ENCODE measurements around the gene PHLPP1.

PHLPP1 gene

DNA sequence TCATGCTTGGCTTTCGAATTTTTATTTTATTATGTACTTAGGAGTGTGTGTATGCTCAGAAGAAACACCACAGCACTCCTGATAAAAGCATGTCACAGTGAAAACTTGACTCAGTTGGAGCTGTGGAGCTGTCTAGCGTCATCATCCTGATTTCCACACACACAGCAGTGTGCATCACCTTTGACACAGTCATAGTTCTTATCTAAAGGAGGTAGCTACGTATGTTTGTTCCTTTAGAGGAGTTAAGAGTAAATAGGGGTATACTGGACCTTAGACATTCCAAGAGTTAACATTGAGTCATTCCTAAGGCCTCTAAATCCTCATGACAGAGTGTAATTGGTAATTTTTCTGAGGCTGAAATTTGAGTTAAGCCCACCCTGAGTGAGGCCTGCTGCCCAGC, 96.9 kb downstream of the PHLPP1 start:
- no peak for DNase-seq

DNA sequence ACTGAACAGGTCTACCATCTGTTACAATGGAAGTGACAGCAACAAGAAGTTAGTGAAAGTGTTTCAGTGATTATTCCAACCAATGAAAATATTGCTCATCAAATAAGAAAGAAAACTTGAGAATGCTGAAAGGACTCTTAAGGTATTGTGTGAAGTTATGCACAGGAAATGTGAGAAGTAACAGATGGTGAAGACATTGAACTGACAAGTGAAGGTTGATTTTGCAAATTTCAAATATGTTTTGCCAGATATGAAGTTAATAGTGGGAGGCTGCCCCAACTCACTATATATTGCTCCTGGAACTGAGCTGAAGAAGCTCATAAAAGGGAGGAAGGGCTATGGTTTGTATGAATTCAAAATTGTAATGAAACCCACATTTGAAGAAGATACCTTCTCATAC, 97.5 kb downstream of the PHLPP1 start:
- DNase-seq = no peak

DNA sequence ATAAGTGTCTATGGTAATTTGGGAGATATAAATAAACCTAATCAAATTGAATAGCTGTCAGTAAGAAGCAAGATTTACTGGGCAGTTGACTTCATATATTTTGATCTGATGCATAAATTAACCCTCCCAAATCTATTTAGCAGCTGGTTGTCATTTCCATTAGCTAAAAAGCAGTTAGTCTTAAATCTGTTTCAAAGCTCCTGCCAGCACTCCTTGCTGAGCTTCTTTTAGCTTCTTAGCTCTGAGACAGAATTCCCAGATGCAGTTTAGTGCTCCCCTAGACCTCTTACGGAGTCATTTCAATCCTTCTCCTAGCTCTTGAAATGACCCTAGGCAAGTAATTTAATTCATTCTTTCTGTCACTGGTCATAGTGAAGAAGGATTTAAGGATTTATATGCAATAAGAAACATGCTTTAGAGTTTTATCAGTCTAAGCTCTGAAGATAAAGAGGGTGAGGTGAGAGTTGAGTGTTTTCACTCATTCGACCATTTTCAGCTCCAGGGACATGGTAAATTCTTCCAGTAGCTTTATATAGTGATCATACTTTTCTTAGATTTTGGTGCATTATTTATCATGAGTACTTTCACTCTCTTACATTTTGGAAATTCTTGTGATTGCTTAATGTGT, 98.9 kb downstream of the PHLPP1 start:
- DNase-seq = no peak

DNA sequence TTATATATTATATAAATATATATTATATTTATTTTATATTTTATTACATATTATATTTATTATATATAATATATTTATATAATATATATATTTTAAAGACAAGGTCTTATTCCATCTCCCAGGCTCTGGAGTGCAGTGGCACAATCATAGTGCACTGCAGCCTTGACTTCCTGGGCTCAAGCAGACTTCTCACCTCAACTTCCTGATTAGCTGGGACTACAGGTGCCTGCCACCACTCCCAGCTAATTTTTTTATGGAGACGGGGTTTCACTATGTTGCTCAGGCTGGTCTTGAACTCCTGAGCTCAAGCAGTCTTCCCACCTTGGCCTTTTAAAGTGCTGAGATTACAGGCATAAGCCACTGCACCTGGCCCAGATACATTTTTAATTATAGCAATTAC, 110.0 kb downstream of the PHLPP1 start:
- no peak for DNase-seq

DNA sequence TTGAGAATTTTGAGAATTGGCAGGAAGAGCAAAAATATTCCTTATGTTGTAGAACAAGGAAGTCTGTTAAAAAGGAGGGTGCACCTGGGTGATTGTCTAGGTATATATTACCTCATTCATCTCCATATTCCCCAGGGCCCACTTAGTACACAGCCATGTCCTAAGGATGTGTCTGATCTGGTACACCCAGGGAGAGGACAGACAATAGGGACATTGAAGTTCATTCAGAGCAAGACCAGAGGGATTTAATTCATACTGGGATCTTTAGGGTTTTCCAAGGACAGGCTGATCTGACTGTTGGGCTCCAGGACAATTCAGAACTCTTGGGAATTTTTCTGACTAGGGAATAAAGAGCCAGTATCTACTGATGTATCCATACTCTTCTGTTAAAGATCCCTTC, 112.1 kb downstream of the PHLPP1 start:
- DNase-seq = peak; percentile 36 to 43

DNA sequence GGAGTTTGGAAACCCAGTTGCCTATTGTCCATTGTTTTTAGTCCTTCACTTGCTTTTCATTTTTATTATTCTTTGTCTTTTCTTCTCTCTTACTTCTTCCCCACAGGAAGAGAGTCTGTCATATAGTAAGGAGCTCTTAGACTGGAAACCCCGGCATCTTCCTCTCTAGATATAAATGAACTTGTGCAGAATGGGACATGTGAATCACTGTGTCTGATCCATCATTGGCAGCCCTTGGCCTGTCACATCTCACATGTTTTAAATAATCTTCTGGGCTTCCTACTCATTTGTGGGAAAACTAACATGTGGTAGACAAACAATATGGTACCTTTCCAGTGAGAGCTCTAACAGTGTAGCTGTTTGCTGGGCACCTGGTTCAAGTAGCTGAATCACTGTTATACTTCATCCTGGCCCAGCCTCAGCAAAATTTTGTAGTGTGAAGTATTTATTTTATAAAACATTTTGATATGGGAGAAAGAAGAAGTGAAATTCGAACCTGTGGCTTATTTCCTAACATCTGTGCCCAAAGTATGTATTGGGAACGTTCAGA, 112.8 kb downstream of the PHLPP1 start:
- DNase-seq = no peak

DNA sequence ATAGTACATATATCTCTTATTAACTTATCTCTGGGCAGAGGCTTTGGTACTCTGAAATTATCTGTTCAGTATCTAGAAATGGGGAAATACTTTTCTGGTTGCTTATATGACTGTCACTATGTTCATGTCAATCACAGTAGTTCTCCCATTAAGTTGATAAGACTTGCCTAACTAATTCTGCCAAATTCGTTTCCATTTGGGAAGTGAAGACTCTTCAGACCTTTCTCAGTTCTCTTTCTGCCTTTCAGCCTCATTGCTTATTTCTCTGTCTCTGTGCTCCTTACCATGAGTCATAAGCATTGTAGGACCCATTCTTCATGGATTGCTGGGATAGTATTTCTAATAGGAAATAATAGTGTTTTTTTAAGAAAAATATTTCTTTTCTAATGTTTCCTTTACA, 113.5 kb downstream of the PHLPP1 start:
- DNase-seq = no peak

DNA sequence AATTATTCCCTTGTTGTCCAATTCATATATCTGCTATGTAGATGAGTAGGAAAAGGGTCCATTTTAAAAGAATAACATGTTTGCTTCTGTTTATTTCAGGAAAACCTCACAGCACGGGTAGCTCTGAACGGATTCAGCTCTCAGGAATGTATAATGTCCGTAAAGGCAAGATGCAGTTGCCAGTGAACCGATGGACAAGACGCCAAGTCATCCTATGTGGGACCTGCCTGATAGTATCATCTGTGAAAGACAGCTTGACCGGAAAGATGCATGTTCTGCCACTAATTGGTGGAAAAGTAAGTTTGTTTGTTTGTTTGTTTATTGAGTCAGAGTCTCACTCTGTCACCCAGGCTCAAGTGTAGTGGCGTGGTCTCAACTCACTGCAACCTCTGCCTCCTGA, 114.6 kb downstream of the PHLPP1 start:
- no peak for DNase-seq

DNA sequence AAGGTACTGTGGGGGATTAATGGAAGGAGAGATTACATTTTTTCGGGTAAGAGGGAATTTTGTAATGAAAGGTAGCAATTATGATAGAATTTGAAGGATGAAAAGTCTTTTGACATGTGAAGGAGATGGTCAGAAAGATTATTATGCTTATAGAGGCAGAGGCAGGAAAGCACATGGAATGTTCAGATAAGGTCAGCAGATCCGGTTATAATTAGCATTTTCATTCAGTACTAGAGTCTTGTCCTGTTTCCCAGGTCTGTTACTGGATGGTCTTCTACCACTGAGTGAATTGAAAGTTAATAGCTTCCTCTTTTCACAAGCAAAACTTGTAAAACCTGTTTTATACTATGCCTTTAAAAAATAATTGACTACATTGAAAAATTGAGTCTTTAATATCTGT, 116.9 kb downstream of the PHLPP1 start:
- no peak for DNase-seq

DNA sequence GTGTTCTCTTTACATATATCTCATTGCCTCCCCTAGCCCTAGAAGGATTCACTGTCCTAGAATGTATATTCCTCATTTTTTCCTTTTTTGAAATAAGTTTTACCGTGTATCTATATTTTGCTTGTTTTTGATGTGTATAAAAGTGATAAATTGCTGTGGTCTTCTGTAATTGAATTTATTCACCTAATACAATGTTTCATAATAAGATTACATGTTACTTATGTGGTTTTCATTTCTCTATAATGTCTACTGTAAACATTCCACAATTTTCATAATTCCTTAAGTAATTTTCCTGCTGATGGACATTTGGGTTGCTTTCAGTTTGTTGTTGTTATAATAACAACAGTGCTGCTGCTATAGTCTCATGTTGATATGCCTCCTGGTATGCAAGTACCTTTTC, 118.2 kb downstream of the PHLPP1 start:
- DNase-seq = no peak

DNA sequence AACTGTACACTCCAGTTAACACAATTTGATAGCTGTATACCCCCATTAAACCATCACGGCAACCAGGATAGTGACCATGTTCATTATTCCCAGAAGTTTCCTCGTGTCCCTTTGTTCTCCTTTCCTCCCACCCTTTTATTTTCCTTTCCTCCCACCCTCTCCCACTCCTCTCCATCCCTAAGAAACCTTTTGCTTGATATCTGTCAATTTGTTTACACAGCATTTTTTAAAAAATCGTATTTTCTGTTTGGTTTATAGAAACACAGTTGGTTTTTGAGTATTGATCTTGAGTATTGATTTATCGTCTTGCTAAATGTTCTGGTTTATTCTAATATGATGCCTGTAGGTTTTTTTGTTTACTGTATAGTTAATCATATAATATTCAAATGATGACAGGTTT, 119.4 kb downstream of the PHLPP1 start:
- no peak for DNase-seq

DNA sequence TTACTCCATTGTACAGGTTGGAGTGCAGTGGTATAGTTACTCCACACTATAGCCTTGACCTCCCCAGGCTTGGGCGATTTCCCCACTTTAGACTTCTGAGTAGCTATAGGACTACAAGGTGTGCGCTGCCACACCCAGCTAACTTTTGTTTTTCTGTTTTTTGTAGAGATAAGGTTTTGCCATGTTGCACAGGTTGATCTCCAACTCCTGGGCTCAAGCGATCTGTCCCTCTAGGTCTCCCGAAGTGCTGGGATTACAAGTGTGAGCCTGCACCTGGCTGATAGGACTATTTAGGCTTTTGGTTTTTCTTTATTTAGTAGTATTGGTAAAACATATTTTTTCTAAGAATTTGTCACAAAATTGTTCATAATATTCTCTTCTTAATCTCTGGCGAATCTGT, 121.7 kb downstream of the PHLPP1 start:
- no peak for DNase-seq

DNA sequence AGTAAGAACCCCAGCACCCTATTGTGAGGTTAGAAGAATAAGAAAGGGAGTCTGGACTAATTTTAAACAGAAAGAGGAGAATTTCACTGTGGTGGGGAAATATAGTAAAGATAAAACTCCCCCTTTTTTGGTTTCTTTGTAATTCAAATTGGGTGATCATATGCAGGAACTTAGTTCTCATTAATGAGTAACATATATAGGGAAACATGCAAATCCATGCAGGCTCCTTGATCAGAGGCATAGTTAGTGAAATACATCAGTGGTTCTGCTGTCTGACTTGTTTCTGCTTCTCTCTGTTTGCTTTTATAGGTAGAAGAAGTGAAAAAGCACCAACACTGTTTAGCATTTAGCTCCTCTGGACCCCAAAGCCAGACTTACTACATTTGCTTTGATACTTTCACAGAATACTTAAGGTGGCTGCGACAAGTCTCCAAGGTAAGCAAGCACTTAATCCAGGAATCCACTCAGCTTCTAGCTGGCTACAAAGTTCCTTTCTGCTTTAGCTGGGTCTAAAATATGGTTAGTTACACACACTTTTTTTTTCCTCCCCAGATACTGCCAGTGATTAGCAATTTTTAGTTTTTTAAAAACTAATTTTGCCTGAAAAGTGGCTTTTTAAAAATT, 123.2 kb downstream of the PHLPP1 start:
- no peak for DNase-seq

DNA sequence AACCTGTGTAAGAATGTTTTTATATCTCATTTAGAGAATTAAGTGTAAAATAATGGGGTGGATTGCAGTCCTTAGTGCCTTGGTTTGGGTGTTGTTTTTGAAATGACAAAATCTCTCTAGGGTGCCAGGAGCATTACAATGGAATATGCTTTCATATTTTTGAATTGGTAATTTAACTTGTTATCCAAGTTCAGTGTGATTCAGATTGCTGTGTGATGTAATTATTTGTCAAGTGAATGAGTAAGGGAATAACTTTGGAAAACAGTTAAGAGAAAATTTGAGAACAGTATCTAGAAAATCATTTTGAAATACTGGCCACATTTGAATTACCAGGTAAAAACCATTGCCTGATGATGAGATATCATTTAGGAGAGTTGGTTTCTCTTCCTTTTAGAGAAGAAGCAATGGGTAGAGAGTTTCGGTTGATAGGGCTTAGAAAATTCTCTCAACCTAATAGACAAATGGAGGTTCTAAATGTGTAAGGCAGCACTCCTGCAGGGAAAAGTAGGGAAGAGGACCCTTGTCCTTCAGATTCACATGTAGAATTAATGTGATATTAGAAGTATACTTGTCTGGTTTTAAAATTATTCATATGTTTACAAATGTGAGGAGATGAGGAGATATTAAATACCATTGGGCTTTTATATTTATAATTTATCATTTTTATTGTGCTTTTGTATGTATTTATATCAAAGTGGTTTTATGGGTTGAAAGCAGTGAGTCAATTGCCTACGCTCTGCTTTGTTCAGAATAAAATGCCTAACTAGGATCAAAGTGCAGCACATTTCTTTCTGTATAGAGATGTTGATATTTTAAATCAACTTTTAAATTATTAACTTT, 124.8 kb downstream of the PHLPP1 start:
- DNase-seq = no peak

DNA sequence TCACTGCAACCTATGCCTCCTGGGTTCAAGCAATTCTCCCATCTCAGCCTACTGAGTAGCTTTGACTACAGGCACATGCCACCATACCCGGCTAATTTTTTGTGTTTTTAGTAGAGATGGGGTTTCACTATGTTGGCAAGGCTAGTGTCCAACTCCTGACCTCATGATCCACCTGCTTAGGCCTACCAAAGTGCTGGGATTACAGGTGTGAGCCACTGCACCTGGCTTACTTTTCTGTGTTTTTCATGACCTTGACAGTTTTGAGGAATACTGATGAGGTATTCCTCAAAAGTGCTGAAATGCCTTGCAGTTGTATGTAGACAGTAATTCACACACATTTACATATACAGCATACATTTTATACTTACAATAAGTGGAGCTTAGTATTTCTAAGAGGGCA, 126.1 kb downstream of the PHLPP1 start:
- DNase-seq = no peak

DNA sequence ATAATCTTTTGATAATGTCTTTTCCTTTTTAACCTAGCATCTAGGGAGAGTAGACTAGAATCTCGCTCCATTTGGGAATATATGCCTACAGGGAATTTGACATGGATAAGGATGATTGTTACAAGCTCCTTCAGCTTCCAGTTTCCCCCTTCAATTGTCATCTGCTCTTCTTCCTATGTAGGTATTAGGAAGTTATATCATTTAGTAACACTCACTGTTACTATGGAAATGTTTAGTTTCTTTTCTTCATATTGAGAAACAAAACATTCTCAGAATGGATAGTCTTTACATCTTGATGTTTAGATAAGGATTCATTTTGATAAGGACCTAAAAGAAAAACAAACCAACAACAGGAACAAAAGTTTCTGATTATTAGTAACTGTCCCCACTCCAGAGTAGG, 127.6 kb downstream of the PHLPP1 start:
- DNase-seq = no peak

DNA sequence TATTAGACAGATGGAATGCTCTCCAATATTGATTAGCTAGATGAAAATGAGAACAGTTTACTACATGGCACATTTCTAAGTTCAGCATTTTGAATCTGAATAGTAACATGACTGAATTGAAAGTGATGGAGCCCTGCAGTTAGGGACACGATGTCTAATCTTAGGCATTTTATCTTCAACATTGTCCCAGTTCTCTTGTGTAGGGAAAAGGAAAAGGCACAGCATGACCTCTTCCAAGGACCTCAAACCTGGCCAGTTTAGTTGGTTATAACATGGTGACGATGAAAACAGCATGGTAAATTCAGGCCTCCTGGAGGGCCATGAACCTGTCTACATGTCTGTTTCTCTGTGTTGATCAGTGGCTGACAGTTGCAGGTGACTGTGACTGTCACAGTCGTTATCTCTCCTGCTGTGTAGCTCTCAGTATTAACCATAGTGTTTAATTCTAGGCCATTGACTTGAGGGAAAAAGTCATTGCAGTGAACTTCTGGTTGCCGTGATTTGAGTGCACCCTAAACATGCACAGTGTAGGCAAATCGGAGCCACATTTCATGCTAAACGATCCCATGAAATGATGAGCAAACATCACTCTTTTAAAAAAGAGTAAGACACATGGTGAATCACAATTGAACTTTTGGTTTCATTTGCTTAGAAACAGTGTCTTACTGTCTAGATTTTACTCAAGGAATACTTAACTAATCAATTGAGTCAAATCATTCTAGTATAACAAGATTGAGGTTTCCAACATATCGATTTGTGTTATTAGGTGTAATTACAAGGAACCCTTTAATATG, 129.7 kb downstream of the PHLPP1 start:
- no peak for DNase-seq

DNA sequence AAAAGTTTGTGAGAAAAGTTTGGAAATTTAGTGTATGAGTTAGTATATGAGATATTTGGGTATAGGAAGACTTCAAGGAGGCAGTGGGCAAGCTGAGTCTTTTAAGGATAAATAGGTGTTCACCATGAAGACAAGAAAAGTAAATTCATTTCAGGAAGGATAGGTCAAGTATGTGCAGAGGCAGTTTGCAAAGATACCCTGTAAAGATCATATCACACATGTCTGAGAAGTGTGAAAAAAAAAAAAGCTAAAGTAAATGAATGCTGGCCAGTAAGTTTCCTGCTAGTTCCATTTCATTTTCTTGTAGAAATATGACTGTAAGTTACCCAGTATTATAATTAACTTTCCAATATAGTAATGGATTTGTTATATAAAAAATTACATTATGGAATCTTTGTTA, 131.0 kb downstream of the PHLPP1 start:
- DNase-seq = no peak

DNA sequence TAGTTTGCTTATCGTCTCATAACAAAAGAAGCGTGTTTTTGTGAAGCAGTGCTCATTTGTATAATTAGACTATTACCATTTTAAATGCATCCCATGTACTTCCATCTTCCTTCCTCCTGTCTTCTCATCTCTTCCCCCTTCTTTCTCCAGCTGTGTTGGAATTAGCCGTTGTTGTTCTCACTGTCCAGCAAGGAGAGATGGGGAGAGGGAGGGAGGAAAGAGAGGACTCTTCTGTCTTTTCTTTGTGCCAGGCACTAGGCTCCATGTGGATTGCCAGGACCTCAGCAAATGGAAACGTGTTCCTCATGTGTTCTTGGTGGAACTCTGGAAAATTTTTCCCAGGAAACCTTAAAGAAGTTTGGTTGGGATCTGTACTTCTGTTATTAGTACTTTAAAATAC, 131.7 kb downstream of the PHLPP1 start:
- no peak for DNase-seq

DNA sequence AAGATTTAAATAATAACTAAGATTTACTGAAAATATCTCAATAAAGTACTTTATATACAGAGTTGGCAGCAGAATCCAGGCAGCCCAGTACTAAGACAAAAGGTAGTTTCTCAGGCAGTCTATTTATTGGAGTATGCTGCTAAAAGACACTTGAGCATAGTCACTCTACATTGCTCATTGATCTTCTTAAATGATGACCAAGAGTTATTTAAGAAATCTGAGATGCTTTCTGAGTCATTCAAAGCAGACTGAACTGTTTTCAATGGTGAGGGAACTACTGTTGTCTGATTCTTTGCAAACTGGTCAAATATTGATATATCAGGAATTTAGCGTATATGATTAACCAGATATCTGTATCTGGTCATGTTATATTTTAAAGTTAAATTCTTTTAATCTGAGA, 133.6 kb downstream of the PHLPP1 start:
- no peak for DNase-seq

DNA sequence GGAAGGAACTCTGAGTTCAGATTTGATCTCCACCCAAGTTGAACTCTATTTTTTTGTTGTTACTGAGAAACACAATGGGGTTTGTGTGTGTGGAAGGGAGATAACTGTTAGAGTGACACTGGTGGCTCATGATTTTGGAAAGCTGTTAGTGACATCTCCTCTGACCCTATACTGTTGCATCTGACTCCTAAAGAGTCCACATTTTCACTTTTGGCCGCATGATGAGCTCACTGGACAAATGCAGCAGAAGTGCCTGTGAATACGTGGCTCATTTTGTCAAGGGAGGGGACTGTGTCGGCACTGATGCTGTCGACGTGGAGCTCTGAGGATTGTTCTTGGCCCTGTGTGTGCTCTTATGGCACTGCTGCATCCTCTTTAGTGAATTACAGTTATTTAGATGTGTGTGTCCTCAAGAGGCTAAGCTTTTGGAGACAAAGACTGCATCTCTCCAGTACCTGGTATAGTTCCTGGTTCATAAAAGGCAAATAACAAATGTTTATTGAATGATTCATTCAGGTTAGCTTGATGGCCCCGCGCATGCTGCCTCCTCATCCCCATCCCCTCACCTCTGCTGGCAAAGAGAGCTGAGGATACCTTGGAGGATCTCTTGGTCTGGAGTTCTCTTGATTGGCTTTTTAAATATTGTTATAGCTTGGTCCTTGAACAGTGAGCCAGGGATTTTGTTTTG, 135.4 kb downstream of the PHLPP1 start:
- no peak for DNase-seq

DNA sequence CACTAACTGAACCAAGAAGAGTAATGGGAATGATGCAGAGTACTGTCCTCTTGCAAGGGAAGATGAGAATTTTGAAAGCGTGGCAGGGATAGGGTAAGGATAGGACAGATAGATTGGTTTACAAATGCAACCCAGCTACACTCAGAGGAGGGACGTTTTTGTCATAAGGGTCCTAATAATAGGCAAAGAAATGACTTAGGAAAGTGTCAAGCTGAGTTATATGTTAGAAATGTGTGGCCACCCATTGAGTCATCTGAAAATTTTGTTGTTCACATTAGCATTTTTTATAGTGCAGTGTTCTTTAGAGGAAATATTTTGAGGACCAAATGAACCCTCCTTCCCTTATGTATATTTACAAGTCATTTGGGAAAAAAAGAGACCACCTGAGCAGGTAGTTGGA, 137.5 kb downstream of the PHLPP1 start:
- no peak for DNase-seq

DNA sequence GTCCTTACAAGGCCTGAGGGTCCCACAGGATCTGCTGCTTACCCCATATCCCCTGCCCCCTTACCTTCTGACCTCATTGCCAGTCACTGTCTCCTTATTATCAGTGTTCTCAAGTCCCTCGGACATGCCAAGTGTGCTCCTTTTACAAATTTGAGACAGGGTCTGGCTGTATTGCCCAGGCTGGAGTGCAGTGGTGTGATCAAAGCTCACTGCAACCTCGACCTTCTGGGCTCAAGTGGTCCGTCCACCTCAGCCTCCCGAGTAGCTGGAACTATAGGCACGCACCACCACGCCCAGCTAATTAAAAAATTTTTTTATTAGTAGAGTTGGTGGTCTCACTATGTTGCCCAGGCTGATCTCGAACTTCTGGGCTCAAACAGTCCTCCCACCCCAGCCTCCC, 141.0 kb downstream of the PHLPP1 start:
- no peak for DNase-seq

Measured in NCI-H2081 (cell line).